RKO (cell line): Measurements from ENCODE around the gene NUTM2A.
"Not testable (repeated sequence)": the region's sequence is repeated elsewhere in the genome, so short reads cannot be mapped to it uniquely, and the experiment has no call there.

ENCODE experiments used
- DNase-seq: peaks from one replicate; pipeline ENCODE4 v3.0.0-alpha.2; 2016; ENCODE audit warnings: low spot score

The NUTM2A gene

DNA sequence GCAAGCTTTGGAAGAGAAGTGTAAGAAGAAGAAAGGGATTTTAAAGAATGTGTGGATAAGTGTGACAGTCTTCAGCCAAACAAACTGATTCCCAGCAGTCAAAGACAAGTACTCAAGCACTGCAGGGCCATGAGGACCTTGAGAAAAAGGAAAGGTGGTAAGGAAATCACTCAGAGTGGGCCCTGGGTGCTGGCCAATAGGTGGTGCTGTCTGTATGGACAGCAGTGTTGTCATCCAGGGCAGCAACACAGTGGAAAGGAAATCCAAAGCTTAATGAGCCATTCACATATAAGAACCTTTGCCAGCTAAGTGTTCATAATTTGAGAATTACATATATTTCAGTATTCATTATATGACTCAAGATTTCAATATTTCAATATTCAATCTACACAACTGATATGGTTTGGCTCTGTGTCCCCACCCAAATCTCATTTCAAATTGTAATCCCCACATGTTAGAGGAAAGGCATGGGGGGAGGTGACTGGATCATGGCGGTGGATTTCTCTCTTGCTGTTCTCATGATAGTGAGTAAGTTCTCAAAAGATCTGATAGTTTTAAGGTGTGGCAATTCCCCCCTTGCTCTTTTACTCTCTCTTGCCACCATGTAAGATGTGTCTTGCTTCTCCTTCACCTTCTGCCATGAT lies 55.6 kb downstream of the NUTM2A start:
- DNase-seq = not testable (repeated sequence)
